ENCODE measurements around the gene PIK3R3.

GRCh38 chr1:46043458-46044017, 88.9 kb downstream of the PIK3R3 start:
- 0 out of 2 replicates have a peak, but pooled peaks have one; percentile 24 for TF ChIP-seq POLR2A (IDR thresholded peaks at IDR 0.05; ENCODE audit: low read depth, low read length)
- no peak for TF ChIP-seq POLR2AphosphoS5 (IDR thresholded peaks at IDR 0.05; ENCODE audit: low read depth, low read length)

Measured in GM12892 (cell line).